Small intestine (tissue), 16 donors: Measurements from ENCODE around the gene ERC2. TPM values are rescaled to one million over a fixed set of nuclear protein-coding genes. Genes with fewer than 3 reads are reported as not detected.
"Not testable (repeated sequence)": the region's sequence is repeated elsewhere in the genome, so short reads cannot be mapped to it uniquely, and the experiment has no call there.

Experiments
- DNase-seq, 2 donors: peaks; one replicate each; pipeline versions ENCODE4 v3.0.0 to v3.0.0-alpha.2; 2013
- FAIRE-seq: peaks from 2 replicates; lab custom pipeline; 2012; peaks lifted over from hg19 to GRCh38; lab: Jason Lieb, UNC
- H3K27ac ChIP-seq, 3 donors: one replicate each; pipeline ENCODE4 v1.5.1; 2013; ENCODE audit warnings: low read length in 2 of 3, mild to moderate bottlenecking in 2 of 3, control low read depth in 1 of 3, inconsistent platforms in 1 of 3, low read depth in 1 of 3, moderate library complexity in 1 of 3
- H3K27me3 ChIP-seq, 3 donors: one replicate each; pipeline ENCODE4 v1.6.1; 2013; ENCODE audit warnings: low read length in 3 of 3, inconsistent platforms in 1 of 3; ENCODE audit not compliant: control insufficient read depth in 3 of 3, insufficient read depth in 3 of 3
- H3K36me3 ChIP-seq, 3 donors: one replicate each; pipeline ENCODE4 v1.6.1; 2013; ENCODE audit warnings: low read length in 3 of 3, inconsistent platforms in 1 of 3, low read depth in 1 of 3, mild to moderate bottlenecking in 1 of 3, moderate library complexity in 1 of 3; ENCODE audit not compliant: control insufficient read depth in 3 of 3, insufficient read depth in 2 of 3
- H3K4me1 ChIP-seq, 3 donors: one replicate each; pipeline ENCODE4 v1.6.1; 2013; ENCODE audit warnings: low read length in 2 of 3, inconsistent platforms in 1 of 3, low read depth in 1 of 3, mild to moderate bottlenecking in 1 of 3, moderate library complexity in 1 of 3; ENCODE audit not compliant: control insufficient read depth in 3 of 3, insufficient read depth in 2 of 3
- H3K4me3 ChIP-seq, 3 donors: one replicate each; pipeline ENCODE4 v1.5.1; 2013; ENCODE audit warnings: low read length in 3 of 3, control low read depth in 1 of 3, inconsistent platforms in 1 of 3, low read depth in 1 of 3, mild to moderate bottlenecking in 1 of 3, moderate library complexity in 1 of 3
- H3K9me3 ChIP-seq, 2 donors: one replicate each; pipeline ENCODE4 v1.6.1; 2013; ENCODE audit warnings: low read depth in 1 of 2, low read length in 1 of 2; ENCODE audit not compliant: control insufficient read depth in 2 of 2, insufficient read depth in 1 of 2
- WGBS, 3 donors: extraction: QIAGEN DNeasy Blood & Tissue Kit; methylation state at CpG; one replicate each; pipeline ENCODE4 v1.1.7; 2013; 5-methylcytosine and 5-hydroxymethylcytosine counted together
- long read RNA-seq, 10 donors: transcript quantifications; one replicate each; lab custom pipeline, GENCODE V29; 2026
- polyA plus RNA-seq, 4 donors: library from polyadenylated mRNA; stranded (reverse) in 3 of 4; unstranded in 1 of 4; fragments of 200-250 nt in 3 of 4; fragments of 120-200 nt in 1 of 4; gene quantifications; one replicate each; pipeline versions ENCODE4 v1.2.1 to v1.2.3, GENCODE V29; 2013
- donor health status: healthy with polysubstance abuse.
- donor health status: control.
- donor health status: control.
- donor health status: Bipolar disorder and iron deficiency.
- donor health status: healthy.

Gene ERC2
- 1 to 10 TPM in 1 of 4 donors, under 1 TPM in 1, not detected in 2; 0.73 to 2.0 TPM for polyA plus RNA-seq
- long read RNA-seq, donor 1: 0 reads
- long read RNA-seq, donor 2: 0 reads
- long read RNA-seq, donor 3: 0 reads
- long read RNA-seq, donor 4: 0 reads
- long read RNA-seq, donor 5: 0 reads
- long read RNA-seq, donor 6: 0 reads
- long read RNA-seq, donor 7: 0 reads
- long read RNA-seq, donor 8: 0 reads
- long read RNA-seq, donor 9: 0 reads
- long read RNA-seq, donor 10: 0 reads

DNA sequence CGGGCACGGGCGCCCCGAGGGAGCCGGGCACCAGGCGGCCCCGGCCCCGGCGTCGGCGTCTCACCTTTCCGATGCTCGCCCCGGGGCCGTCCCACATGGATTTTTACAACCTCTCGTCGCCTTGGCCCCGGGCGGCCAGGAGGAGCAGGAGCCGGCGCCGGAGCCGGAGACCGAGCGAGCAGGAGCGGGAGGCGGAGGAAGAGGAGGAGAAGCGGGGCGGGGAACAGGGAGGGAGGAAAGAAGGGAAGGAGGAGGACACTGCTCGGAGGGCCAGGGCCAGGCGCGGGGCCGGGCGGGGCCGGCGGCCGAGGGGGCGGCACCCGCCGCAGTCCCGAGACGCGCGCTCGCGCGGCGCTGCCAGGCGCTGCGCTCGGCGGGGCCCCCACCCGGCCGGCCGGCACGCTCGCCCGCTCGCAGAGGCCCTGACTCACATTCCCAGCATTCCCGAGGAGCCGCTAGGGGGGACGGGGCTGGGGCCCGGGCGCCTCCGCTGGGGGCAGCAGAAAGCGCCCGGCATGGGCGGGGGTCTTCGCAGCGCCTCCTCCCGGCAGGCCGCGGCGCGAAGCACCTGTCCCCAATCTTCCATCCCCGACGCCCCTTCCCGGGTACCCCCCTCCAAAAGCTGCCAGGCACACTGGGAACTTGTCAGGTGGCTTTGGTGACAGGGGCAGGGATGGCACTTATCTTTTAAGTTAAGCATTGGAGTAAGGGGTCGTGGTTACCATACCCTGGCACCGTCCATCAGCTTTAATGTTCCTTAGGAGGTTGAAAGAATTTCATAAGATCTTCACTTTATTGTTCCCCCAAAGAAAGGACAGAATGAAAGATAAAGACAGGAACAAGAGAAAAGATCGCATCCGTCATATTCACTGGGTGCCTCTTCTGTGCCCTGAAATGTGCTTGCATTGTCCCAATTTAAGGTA lies at the start of gene ERC2:
Gene ERC2 (minus strand): TSS at position 284 of the 923 bp plus-strand sequence.
- H3K9me3 ChIP-seq: no peaks in the 10 kb centered on the region
- H3K36me3 ChIP-seq: no peaks in the 10 kb centered on the region
- peak in 1 of 2 donors; percentile 44 for DNase-seq
- peaks cover 0 to 42% (median 18%) of the 10 kb centered on the region in 3 donors for H3K27me3 ChIP-seq
- no peak within 1 kb of the TSS for H3K27ac ChIP-seq
- peaks cover 0 to 6% (median 0%) of the 10 kb centered on the region in 3 donors for H3K4me1 ChIP-seq
- 4 to 9% (median 6%) methylated on average over 46 to 82 of the region's 82 CpGs for WGBS, 3 donors
- peak within 1 kb of the TSS; percentile 18 to 43 (median 29) for H3K4me3 ChIP-seq
- no peak for FAIRE-seq

DNA sequence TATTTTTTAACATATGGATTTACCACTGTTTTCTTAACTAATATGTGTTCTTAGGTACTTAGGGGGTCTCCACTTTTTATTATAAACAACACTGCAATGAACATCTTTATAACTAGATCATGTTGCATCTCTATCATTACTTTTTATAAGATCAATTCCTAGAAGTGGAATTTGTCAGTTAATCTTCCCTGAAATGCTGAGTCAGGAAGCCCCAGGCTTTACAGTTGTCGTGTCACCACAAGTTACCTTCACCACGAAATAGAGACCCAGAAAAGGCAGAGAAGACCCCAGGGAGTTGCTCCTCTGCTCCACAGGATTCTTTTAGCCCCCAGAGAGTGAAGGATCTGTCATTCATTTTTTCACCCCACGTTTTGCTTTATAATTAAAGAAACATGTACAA lies 34.5 kb upstream of the ERC2 start:
- no peaks in the 10 kb centered on the region for H3K36me3 ChIP-seq
- no peak overlapping the region for H3K27ac ChIP-seq
- 31 to 42% (median 32%) methylated on average over 3 of the region's 3 CpGs for WGBS, 3 donors
- no peak for FAIRE-seq
- no peak overlapping the region for H3K4me3 ChIP-seq
- DNase-seq: no peak
- no peaks in the 10 kb centered on the region for H3K9me3 ChIP-seq
- no peaks in the 10 kb centered on the region for H3K4me1 ChIP-seq
- peaks cover 0 to 1% (median 0%) of the 10 kb centered on the region in 3 donors for H3K27me3 ChIP-seq

DNA sequence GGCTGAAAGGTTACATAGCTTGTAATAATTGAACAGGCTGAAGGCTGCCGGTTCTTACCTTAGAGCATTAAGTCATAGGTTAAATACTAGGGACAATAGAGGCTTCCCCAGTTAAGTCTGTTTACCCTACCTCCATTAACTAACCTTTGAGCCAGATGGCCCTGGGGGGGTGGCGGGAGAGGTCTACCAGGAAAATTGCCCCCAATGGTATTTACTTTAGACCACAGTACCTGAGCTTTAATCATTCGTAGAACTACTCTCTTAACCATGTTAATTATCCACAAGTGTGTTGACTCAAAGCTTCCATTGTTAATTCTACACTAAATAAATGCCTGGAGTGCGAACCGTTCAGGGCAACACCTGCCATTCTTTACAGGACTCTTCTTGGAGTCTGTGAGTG lies 28.1 kb upstream of the ERC2 start:
- not testable (repeated sequence) for FAIRE-seq, H3K4me1 ChIP-seq, H3K36me3 ChIP-seq, H3K27me3 ChIP-seq, H3K4me3 ChIP-seq, H3K27ac ChIP-seq, H3K9me3 ChIP-seq
- peak in 1 of 2 donors; percentile 3 for DNase-seq
- 26 to 62% (median 52%) methylated on average over 5 of the region's 5 CpGs for WGBS, 3 donors

- DNase-seq (peak; percentile 79 to 89), FAIRE-seq (no peak)
- Histone ChIP-seq H3K27ac (no peak overlapping the region), H3K9me3 (no peaks in the 10 kb centered on the region), H3K4me1 (no peaks in the 10 kb centered on the region), H3K4me3 (no peak overlapping the region), H3K36me3 (no peaks in the 10 kb centered on the region), H3K27me3 (peaks cover 0 to 3% (median 0%) of the 10 kb centered on the region in 3 donors)
- WGBS, 3 donors: 2 to 5% (median 3%) methylated on average over 5 of the region's 5 CpGs
Measured at GRCh38 chr3:56494679-56495322, 26.5 kb upstream of the ERC2 start.

DNA sequence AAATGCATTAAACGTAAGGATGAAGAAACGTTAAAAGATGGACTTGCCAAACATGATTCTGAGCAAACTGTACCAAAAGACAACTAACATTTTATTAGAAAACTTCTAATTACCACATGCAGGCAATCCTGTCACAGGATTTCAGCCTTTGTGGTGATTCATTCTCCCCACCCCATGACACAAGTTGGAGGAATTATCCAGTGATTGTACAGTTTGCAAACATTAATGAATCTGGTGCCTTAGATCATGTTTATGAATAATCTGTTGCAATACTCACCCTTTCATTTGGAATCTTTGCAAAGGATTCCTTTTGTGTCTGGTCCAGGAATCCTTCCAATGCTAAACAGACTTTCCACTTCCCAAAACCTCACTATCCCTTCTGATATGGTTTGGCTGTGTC lies 23.3 kb upstream of the ERC2 start:
- no peak overlapping the region for H3K27ac ChIP-seq
- H3K27me3 ChIP-seq: peaks cover 0 to 7% (median 0%) of the 10 kb centered on the region in 3 donors
- DNase-seq: no peak
- 79 to 88% (median 85%) methylated on average over 2 of the region's 2 CpGs for WGBS, 3 donors
- H3K4me3 ChIP-seq: no peak overlapping the region
- no peaks in the 10 kb centered on the region for H3K36me3 ChIP-seq
- H3K4me1 ChIP-seq: no peaks in the 10 kb centered on the region
- no peak for FAIRE-seq
- H3K9me3 ChIP-seq: no peaks in the 10 kb centered on the region

DNA sequence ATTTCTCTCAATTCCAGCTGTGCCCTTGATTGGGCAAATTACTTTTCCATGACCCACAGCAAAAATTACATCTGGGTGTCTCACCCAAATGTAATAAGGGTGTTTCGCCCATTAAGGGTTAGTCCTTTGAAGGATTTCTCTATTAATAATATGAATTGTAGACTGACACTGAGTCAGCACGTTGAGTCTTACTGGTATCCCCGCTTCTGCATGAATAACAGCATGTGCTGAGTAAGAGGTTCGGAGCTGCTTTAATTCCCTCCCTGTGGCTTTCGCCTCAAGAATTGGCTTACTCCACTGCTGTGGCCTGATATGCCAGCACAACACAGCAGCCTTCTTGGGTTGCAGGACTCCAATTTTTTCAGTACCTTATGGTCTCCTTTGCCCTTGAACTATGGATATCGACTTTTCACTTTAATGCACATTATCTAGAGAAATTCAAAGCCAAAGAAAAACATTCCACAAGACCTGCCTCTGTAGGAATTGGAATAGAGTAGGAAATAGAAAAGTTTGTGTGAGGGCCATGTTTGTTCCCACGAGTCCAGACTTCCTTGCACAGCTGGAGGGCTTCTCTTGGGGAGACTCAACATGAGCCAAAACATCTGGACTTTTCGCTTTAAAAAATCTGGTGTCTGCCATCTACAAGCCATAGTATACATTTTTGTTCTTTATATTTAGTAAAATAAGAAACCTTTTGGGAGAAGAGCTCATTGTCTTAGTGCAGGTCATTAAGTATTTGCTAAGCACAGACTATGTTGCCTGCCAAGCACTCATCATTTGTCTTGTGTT lies 20.7 kb upstream of the ERC2 start:
- H3K27ac ChIP-seq: no peak overlapping the region
- no peaks in the 10 kb centered on the region for H3K36me3 ChIP-seq
- H3K4me1 ChIP-seq: no peaks in the 10 kb centered on the region
- WGBS, 3 donors: 66 to 70% (median 68%) methylated on average over 8 of the region's 8 CpGs
- H3K27me3 ChIP-seq: peaks cover 0 to 7% (median 0%) of the 10 kb centered on the region in 3 donors
- H3K9me3 ChIP-seq: no peaks in the 10 kb centered on the region
- FAIRE-seq: no peak
- no peak for DNase-seq
- H3K4me3 ChIP-seq: no peak overlapping the region

- WGBS, 3 donors: 27 to 31% (median 27%) methylated on average over 2 of the region's 2 CpGs
Measured at GRCh38 chr3:56484525-56485032, 16.3 kb upstream of the ERC2 start.

More at GRCh38 chr3:56484525-56485032, 16.3 kb upstream of the ERC2 start:
- no peak for DNase-seq
- no peak overlapping the region for H3K4me3 ChIP-seq
- no peaks in the 10 kb centered on the region for H3K36me3 ChIP-seq
- H3K27me3 ChIP-seq: peaks cover 0 to 2% (median 0%) of the 10 kb centered on the region in 3 donors
- no peaks in the 10 kb centered on the region for H3K9me3 ChIP-seq
- H3K27ac ChIP-seq: no peak overlapping the region
- H3K4me1 ChIP-seq: no peaks in the 10 kb centered on the region
- FAIRE-seq: no peak
